Fibroblast of lung (primary cell): ENCODE data around the gene DPAGT1. TPM values are rescaled to one million over a fixed set of nuclear protein-coding genes. Genes with fewer than 3 reads are reported as not detected.

Experiments
- DNase-seq, 2 donors: peaks; one replicate each; pipeline versions ENCODE4 v3.0.0 to v3.0.0-alpha.2; 2010; ENCODE audit warnings: low read depth in 2 of 2
- H2AFZ ChIP-seq: 2 replicates; pipeline ENCODE4 v1.5.1; 2012; ENCODE audit warnings: low read length, control low read depth, inconsistent platforms
- H3K27ac ChIP-seq: 2 replicates; pipeline ENCODE4 v1.5.1; 2011; ENCODE audit warnings: low read length, control low read depth; ENCODE audit not compliant: insufficient read depth
- H3K27me3 ChIP-seq: 2 replicates; pipeline ENCODE4 v1.5.1; 2011; ENCODE audit warnings: mild to moderate bottlenecking, low read length; ENCODE audit not compliant: control insufficient read depth, insufficient read depth
- H3K36me3 ChIP-seq: 2 replicates; pipeline ENCODE4 v1.5.1; 2011; ENCODE audit warnings: low read length; ENCODE audit not compliant: control insufficient read depth, insufficient read depth
- H3K4me1 ChIP-seq: 2 replicates; pipeline ENCODE4 v1.5.1; 2011; ENCODE audit warnings: low read length; ENCODE audit not compliant: control insufficient read depth, insufficient read depth; ENCODE audit errors: extremely low read depth
- H3K4me2 ChIP-seq: 2 replicates; pipeline ENCODE4 v1.5.1; 2011; ENCODE audit warnings: low read length, control low read depth; ENCODE audit not compliant: insufficient read depth; ENCODE audit errors: extremely low read depth
- H3K4me3 ChIP-seq, 4 experiments: fragments of 200-600 bp in 1 of 4; sonication (generic) in 1 of 4; replicated peaks in 1 of 4; 2 replicates each; pipeline ENCODE4 v1.5.1; 2011 to 2016; ENCODE audit warnings: low read length in 4 of 4, low read depth in 3 of 4, mild to moderate bottlenecking in 3 of 4, control low read depth in 2 of 4, inconsistent platforms in 1 of 4, mixed read lengths in 1 of 4; ENCODE audit not compliant: insufficient read depth in 1 of 4; ENCODE audit errors: control extremely low read depth in 1 of 4
- H3K79me2 ChIP-seq: 2 replicates; pipeline ENCODE4 v1.5.1; 2012; ENCODE audit warnings: mild to moderate bottlenecking, low read length, inconsistent platforms; ENCODE audit not compliant: control insufficient read depth, insufficient read depth
- H3K9ac ChIP-seq: 2 replicates; pipeline ENCODE4 v1.5.1; 2011; ENCODE audit warnings: mild to moderate bottlenecking, low read length, control low read depth; ENCODE audit not compliant: insufficient read depth
- H3K9me3 ChIP-seq: 2 replicates; pipeline ENCODE4 v1.5.1; 2012; ENCODE audit warnings: low read depth, low read length; ENCODE audit not compliant: control insufficient read depth, insufficient read depth
- H4K20me1 ChIP-seq: 2 replicates; pipeline ENCODE4 v1.5.1; 2011; ENCODE audit warnings: low read length; ENCODE audit not compliant: control insufficient read depth, insufficient read depth; ENCODE audit errors: extremely low read depth
- CTCF ChIP-seq, 2 donors: IDR thresholded peaks in 1 of 2; conservative IDR thresholded peaks in 1 of 2; 1 replicate in 1 of 2; 2 replicates in 1 of 2; pipeline ENCODE4 v1.5.1; 2011 to 2012; ENCODE audit warnings: low read length in 2 of 2, control low read depth in 1 of 2, inconsistent platforms in 1 of 2, low read depth in 1 of 2, mild to moderate bottlenecking in 1 of 2
- EZH2 ChIP-seq: IDR thresholded peaks from 2 replicates; pipeline ENCODE4 v1.5.1; 2012; ENCODE audit warnings: low read length, control low read depth, mild to moderate bottlenecking; ENCODE audit errors: missing control alignments
- polyA plus RNA-seq, 2 donors: library from polyadenylated mRNA; depleted of rRNA in 1 of 2; stranded (reverse) in 1 of 2; unstranded in 1 of 2; fragments of >200 nt; gene quantifications; 2 replicates each; pipeline ENCODE4 v1.2.1, GENCODE V29; 2011 to 2012; ENCODE audit warnings: missing spikeins in 1 of 2
- total RNA-seq: library from RNA; depleted of rRNA; stranded (reverse); fragments of >200 nt; gene quantifications from 2 replicates; pipeline ENCODE4 v1.2.1, GENCODE V29; 2014

DPAGT1 gene
- total and polyA plus RNA-seq, 2 donors (not counting 1 experiment from before 2014, with no cell fraction given), result 14.5 to 44.9 TPM

GRCh38 chr11:119148720-119149017 is 47.0 kb upstream of the DPAGT1 start:
- TF ChIP-seq EZH2, result no peak
- TF ChIP-seq CTCF (conservative IDR thresholded peaks at IDR 0.05 in 1 of 2, IDR thresholded peaks at IDR 0.05 in 1 of 2; ENCODE audit: low read depth in 1 of 2, low read length in 2 of 2), result no peak
- H3K36me3 ChIP-seq, result no peaks in the 10 kb centered on the region
- peaks cover 29% of the 10 kb centered on the region for H3K27me3 ChIP-seq
- peak overlapping the region; percentile 39 for H3K4me2 ChIP-seq
- H3K9me3 ChIP-seq, result no peaks in the 10 kb centered on the region
- H3K27ac ChIP-seq, result no peak overlapping the region
- peak overlapping the region; percentile 67 for H2AFZ ChIP-seq
- H3K79me2 ChIP-seq, result no peaks in the 10 kb centered on the region
- no peak for DNase-seq
- no peak overlapping the region for H3K9ac ChIP-seq
- peak overlapping the region; percentile 47 to 61 (median 54) for H3K4me3 ChIP-seq
- no peaks in the 10 kb centered on the region for H4K20me1 ChIP-seq
- H3K4me1 ChIP-seq, result peaks cover 2% of the 10 kb centered on the region

- H4K20me1 ChIP-seq, result no peaks in the 10 kb centered on the region
- no peak overlapping the region for H3K27ac ChIP-seq
- no peak overlapping the region for H3K4me2 ChIP-seq
- no peaks in the 10 kb centered on the region for H3K9me3 ChIP-seq
- no peak for DNase-seq
- no peak overlapping the region for H2AFZ ChIP-seq
- H3K27me3 ChIP-seq, result peaks cover 25% of the 10 kb centered on the region
- no peak overlapping the region for H3K9ac ChIP-seq
- no peaks in the 10 kb centered on the region for H3K79me2 ChIP-seq
- TF ChIP-seq EZH2 (no peak), CTCF (conservative IDR thresholded peaks at IDR 0.05 in 1 of 2, IDR thresholded peaks at IDR 0.05 in 1 of 2; ENCODE audit: low read depth in 1 of 2, low read length in 2 of 2) (no peak)
- peaks cover 2% of the 10 kb centered on the region for H3K4me1 ChIP-seq
- no peak overlapping the region for H3K4me3 ChIP-seq
- H3K36me3 ChIP-seq, result no peaks in the 10 kb centered on the region
Observed at GRCh38 chr11:119147604-119148333, 46.1 kb upstream of the DPAGT1 start.

GRCh38 chr11:119145551-119145950 is 43.9 kb upstream of the DPAGT1 start:
- Histone ChIP-seq H3K27ac (no peak overlapping the region), H3K4me3 (no peak overlapping the region), H3K79me2 (no peaks in the 10 kb centered on the region), H2AFZ (no peak overlapping the region), H3K27me3 (peaks cover 17% of the 10 kb centered on the region), H3K9ac (no peak overlapping the region), H4K20me1 (no peaks in the 10 kb centered on the region), H3K4me2 (no peak overlapping the region), H3K4me1 (peaks cover 2% of the 10 kb centered on the region), H3K9me3 (no peaks in the 10 kb centered on the region), H3K36me3 (no peaks in the 10 kb centered on the region)
- TF ChIP-seq EZH2 (no peak), CTCF (conservative IDR thresholded peaks at IDR 0.05 in 1 of 2, IDR thresholded peaks at IDR 0.05 in 1 of 2; ENCODE audit: low read depth in 1 of 2, low read length in 2 of 2) (no peak)
- DNase-seq, result no peak
